Thyroid gland (tissue), 4 donors: ENCODE results near the gene SYAP1.

ENCODE experiments used
- POLR2A ChIP-seq, 2 donors: fragments of 450-650 bp; IDR thresholded peaks; one replicate each; pipeline ENCODE4 v1.6.1; 2017; ENCODE audit warnings: antibody characterized with exemption in 2 of 2, mild to moderate bottlenecking in 2 of 2, moderate library complexity in 1 of 2
- TF ChIP-seq, protein P1 (sequence below), 6 experiments: fragments of 200-600 bp in 3 of 6; fragments of 450-650 bp in 3 of 6; sonication (generic) in 3 of 6; IDR thresholded peaks; one replicate each; pipeline ENCODE4 v1.5.1; 2016 to 2019; ENCODE audit warnings: antibody characterized with exemption in 6 of 6, mild to moderate bottlenecking in 2 of 6, inconsistent platforms in 1 of 6, moderate library complexity in 1 of 6

DNA sequence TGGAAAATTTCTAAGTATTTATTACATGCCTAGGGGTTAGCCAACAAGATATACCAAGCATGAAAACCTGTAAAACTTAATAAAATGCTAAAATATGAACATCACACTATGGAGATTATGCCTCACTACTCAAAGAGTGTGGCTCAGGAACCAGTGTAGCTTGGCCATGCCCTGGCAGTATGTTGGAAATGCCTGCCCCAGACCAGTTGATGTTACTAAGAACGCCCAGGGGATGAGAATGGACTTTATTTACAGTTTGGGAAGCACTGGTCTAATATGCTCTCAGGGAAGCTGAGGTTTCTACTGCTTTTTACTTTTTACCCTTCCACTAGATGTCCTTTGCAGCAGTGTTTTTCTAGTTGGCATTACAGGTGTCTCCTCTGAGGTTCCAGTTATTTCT lies 43.2 kb downstream of the SYAP1 start:
- TF ChIP-seq, protein P1, sequence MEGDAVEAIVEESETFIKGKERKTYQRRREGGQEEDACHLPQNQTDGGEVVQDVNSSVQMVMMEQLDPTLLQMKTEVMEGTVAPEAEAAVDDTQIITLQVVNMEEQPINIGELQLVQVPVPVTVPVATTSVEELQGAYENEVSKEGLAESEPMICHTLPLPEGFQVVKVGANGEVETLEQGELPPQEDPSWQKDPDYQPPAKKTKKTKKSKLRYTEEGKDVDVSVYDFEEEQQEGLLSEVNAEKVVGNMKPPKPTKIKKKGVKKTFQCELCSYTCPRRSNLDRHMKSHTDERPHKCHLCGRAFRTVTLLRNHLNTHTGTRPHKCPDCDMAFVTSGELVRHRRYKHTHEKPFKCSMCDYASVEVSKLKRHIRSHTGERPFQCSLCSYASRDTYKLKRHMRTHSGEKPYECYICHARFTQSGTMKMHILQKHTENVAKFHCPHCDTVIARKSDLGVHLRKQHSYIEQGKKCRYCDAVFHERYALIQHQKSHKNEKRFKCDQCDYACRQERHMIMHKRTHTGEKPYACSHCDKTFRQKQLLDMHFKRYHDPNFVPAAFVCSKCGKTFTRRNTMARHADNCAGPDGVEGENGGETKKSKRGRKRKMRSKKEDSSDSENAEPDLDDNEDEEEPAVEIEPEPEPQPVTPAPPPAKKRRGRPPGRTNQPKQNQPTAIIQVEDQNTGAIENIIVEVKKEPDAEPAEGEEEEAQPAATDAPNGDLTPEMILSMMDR (IDR thresholded peaks at IDR 0.05): no peak
- TF ChIP-seq POLR2A (IDR thresholded peaks at IDR 0.05): no peak
